Coronary artery (tissue), 2 donors: Measurements from ENCODE around the gene ATP11A.

Experiments
- DNase-seq: peaks from one replicate; pipeline ENCODE4 v3.0.0-alpha.2; 2017; ENCODE audit warnings: low spot score
- H3K27ac ChIP-seq, 2 donors: fragments of 200-600 bp; sonication (generic); one replicate each; pipeline ENCODE4 v1.5.1; 2016 to 2019
- H3K4me3 ChIP-seq: fragments of 200-600 bp; sonication (generic); 2 replicates; pipeline ENCODE4 v1.5.1; 2016; ENCODE audit warnings: mild to moderate bottlenecking, moderate library complexity
- CTCF ChIP-seq: fragments of 200-600 bp; sonication (generic); IDR thresholded peaks from one replicate; pipeline ENCODE4 v1.5.1; 2019; ENCODE audit warnings: antibody characterized with exemption

The ATP11A gene

GRCh38 chr13:112764864-112765561 is 75.2 kb downstream of the ATP11A start:
- Histone ChIP-seq H3K27ac (no peak overlapping the region), H3K4me3 (no peak overlapping the region)
- no peak for TF ChIP-seq CTCF
- no peak for DNase-seq

GRCh38 chr13:112765731-112766130 is 75.9 kb downstream of the ATP11A start:
- no peak for DNase-seq
- Histone ChIP-seq H3K4me3 (no peak overlapping the region), H3K27ac (no peak overlapping the region)
- TF ChIP-seq CTCF, result no peak

- TF ChIP-seq CTCF, result no peak
- no peak overlapping the region for H3K27ac ChIP-seq
- no peak for DNase-seq
- no peak overlapping the region for H3K4me3 ChIP-seq
These were observed 76.5 kb downstream of the ATP11A start for GRCh38 chr13:112766336-112766735.

GRCh38 chr13:112767506-112768471 is 78.0 kb downstream of the ATP11A start:
- Histone ChIP-seq H3K4me3 (peak overlapping the region; percentile 2), H3K27ac (no peak overlapping the region)
- no peak for TF ChIP-seq CTCF
- no peak for DNase-seq

GRCh38 chr13:112768795-112769481 is 79.1 kb downstream of the ATP11A start:
- no peak overlapping the region for H3K27ac ChIP-seq
- DNase-seq, result no peak
- no peak overlapping the region for H3K4me3 ChIP-seq
- no peak for TF ChIP-seq CTCF

GRCh38 chr13:112769615-112770014 is 79.8 kb downstream of the ATP11A start:
- Histone ChIP-seq H3K4me3 (no peak overlapping the region), H3K27ac (no peak overlapping the region)
- no peak for TF ChIP-seq CTCF
- no peak for DNase-seq
